HG03575 (cell line): ENCODE results near the gene SORT1.
"Not testable (repeated sequence)": the region's sequence is repeated elsewhere in the genome, so short reads cannot be mapped to it uniquely, and the experiment has no call there.

Source experiments
- ATAC-seq: cut with Tn5 transposase; IDR thresholded peaks from one replicate; pipeline ENCODE4 v1.9.1; 2021; ENCODE audit not compliant: unreplicated experiment, insufficient number of reproducible peaks, low FRiP score; ENCODE audit errors: extremely low read depth

SORT1 gene

DNA sequence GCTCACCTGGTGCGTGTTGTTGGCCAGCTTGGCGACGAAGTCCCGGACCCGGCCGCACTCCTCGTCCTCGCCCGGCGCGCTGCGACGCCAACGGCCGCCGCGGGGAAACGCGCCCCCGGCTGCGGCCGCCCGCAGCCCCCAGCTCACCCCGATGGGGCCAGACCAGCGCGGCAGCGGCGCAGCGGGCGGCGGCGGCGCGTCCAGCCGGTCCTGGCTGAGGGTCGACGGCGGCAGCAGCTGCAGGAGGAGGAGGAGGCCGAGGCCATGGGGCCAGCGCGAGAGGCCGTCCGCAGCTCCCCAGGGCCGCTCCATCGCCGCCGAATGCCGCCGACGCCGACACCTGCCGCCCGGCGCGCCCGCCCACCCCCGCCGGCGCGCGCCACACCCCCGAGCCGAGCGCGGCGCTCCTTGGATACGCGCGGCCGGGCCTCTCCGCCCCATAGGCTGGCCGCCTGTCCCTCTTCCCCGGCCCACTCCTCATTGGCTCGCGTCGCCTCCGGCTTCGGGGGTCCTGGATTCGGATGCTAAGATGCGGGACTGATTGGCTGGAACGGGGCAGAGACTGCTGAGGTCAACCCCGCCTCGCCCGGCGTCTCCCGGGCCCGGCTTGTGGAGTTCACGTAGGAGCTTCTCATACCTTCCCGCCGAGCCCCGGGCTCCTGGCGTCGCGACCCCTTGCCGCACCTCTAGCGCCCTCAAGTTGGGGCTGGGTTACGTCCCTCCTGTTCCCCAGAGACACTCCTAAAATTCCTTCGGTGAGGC is at the start of gene SORT1:
Gene SORT1 (minus strand): TSS at position 338 of the 762 bp plus-strand sequence. CDS start 26 bp downstream, at position 312.
- ATAC-seq, result no peak

DNA sequence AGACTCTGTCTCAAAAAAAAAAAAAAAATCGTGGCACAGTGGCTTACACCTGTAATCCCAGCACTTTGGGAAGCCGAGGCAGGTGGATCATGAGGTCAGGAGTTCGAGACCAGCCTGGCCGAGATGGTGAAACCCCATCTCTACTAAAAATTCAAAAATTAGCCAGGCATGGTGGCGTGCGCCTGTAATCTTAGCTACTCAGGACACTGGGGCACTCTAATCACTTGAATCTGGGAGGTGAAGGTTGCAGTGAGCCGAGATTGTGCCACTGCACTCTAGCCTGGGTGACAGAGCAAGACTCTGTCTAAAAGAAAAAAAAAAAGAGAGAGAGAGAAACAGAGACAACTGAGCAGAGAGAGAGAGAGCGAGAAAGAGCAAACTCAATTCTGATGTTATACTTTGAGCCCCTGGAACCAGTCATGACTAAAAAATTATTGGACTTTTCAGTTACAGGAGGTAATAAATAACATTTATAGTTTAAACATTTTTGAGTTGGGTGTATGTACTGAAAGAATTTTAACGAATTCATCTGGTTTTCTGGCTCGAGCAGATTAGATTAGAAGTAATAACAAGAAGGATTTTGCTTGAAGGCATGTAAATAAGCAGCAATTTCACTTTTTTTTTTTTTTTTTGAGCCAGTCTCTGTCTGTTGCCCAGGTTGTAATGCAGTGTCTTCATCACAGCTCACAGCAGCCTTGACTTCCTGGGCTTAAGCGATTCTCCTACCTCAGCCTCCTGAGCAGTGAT is 48.4 kb upstream of the SORT1 start:
- not testable (repeated sequence) for ATAC-seq

DNA sequence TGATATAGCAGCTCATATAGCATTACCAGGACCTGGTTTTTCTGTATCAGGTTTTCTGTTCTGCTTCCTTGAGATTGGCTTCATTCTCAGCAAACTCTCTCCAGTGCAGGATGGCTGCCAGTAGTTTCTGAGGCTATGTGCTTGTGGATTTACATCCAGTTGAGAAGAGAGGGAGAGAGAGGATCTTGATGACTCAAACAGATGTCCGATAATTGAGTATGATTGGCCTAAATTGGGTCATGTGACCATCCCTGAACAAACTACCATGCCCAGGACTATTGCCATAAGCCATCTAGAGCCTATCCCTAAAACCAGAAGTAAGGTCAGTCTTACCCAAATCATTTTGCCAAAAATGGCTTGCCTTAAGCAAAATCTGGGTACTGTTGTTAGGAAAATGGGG is 46.6 kb upstream of the SORT1 start:
- ATAC-seq, result no peak

GRCh38 chr1:109443476-109443875 is 45.8 kb upstream of the SORT1 start:
- ATAC-seq, result no peak

- ATAC-seq, result no peak
Measured at GRCh38 chr1:109441069-109441468, 43.4 kb upstream of the SORT1 start.

- ATAC-seq, result no peak
Measured at GRCh38 chr1:109438798-109439297, 41.1 kb upstream of the SORT1 start.

DNA sequence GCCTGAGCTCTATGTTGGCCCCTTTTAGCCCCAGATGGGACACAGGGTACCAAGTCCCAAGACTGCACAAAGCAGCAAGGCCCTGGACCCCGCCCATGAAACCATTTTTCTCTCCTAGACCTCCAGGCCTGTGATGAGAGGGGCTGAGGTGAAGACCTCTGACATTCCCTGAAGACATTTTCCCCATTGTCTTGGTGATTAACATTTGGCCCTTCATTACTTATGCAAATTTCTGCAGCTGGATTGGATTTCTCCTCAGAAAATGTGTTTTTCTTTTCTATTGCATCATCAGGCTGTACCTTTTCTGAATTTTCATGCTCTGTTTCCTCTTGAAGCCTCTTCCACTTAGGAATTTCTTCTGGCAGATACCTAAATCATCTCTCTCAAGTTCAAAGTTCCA is 36.8 kb upstream of the SORT1 start:
- ATAC-seq, result no peak

DNA sequence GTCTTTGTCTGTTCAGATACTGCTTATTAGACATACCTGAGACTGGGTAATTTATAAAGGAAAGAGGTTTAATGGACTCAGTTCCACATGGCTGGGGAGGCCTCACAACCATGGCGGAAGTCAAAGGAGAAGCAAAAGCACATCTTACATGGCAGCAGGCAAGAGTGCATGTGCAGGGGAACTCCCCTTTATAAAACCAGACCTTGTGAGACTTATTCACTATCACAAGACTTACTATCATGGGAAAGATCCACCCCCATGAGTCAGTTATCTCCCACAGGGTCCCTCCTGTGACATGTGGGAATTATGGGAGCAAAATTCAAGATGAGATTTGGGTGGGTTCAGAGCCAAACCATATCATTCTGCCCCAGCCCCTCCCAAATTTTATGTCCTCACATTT is 35.6 kb upstream of the SORT1 start:
- ATAC-seq, result no peak

DNA sequence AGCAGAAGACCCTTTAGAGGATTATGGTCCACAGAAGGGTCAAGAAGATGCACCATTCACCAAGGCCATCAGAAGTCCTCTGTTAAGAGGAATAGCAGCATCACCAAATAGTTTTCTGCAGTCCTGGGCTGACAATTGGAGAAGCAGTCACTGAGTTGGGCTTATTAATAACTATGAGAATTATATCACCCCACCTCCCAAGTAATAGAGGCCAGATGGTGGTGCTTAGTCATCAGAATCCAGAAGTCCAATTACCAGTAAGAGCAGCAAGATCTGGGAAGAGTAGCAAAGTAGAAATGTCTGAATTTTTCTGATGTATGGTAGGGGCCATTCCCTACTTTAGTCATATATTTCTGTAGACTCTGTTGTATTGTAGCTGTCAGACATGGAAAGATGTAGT is 34.6 kb upstream of the SORT1 start:
- no peak for ATAC-seq

DNA sequence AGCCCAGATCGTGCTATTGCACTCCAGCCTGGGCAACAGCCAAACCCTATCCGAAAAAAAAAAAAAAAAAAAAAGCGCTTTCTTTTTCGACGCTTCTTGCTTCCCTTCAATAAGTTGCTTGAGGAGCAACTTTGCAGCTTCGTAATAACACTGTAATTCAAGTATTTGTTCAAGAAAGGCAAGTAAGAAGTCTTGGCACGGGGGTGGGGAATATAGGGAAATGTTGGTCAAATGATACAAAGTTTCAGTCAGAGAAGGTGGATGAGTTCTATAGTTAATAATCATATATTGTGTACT is 29.4 kb upstream of the SORT1 start:
- no peak for ATAC-seq

DNA sequence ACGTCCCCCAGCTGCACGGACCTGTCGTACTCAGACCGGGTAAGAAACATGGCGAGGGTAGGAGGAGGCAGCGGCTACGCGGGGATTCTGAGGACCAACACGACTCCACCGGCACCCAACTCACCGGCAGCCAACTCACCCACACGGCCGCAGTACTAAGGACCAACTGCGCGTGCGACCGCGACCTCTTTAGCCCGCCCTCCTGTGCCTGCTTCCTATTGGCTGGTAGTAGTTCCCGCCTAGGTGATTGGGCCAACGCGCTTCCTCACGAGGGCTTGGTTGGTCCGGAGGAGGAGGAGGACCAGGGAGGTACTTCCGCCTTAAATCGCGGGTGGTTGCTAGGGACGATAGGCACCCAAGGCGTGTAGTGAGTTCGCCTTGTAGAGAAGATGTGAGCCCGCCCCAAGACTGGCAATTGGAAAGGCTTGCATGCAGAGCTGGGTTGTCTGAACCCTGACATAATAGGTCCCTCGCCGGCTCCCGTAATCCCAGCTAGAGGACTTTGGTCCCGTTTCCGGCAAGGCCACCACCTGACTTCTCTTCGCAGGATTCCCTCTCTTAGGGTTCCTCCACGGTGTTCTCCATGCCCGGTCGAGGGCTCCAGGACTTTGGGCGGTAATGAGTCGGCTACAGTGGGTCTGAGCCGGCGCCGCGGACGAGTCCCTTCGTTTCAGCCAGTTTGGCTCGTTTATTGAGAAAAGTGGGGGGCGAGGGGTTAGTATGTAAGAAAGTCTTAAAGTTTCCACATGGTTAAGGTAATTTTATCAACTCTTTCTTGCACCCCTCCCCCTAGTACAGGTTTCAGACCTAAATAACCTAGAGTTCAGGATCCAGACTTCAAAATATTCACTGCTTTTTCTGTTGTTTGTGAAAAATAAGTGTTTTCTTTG is 28.8 kb upstream of the SORT1 start, which contains the start of gene PSMA5:
Gene PSMA5 (minus strand): TSS at position 168 of the 890 bp plus-strand sequence. CDS start 118 bp downstream, at position 50.
- ATAC-seq, result peak; percentile 86

GRCh38 chr1:109425391-109426280 is 27.9 kb upstream of the SORT1 start:
- no peak for ATAC-seq

DNA sequence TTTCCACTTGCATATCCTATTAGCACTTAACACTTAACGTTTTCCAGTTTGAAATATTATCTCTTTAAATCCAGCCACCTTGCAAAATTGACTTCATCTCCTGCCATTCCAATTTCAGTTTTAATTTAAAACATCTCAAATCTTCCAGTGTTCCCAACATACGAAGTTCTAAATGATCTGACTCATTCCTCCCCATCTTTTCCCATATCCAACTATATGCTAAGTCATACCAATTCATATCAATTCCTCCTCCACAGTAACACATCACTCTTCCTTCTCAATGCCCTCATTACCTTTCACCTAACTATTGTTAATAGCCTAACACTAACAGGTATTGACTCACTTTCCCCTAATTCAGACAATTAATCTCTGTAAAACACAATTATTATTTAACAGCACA is 25.8 kb upstream of the SORT1 start:
- ATAC-seq, result no peak

- no peak for ATAC-seq
Measured at GRCh38 chr1:109412551-109412950, 14.8 kb upstream of the SORT1 start.

GRCh38 chr1:109404838-109405237 is 7.1 kb upstream of the SORT1 start:
- ATAC-seq, result no peak

- ATAC-seq, result no peak
Measured at GRCh38 chr1:109402025-109402424, 4.3 kb upstream of the SORT1 start.

GRCh38 chr1:109400035-109400655 is 2.4 kb upstream of the SORT1 start:
- no peak for ATAC-seq

GRCh38 chr1:109399326-109399957 is 1.7 kb upstream of the SORT1 start:
- ATAC-seq, result no peak
